ENCODE results near the gene MS4A10. TPM values are rescaled to one million over a fixed set of nuclear protein-coding genes. Genes with fewer than 3 reads are reported as not detected.
A peak's percentile ranks its signal among the peaks of the same experiment; 100 is the strongest.

Gene MS4A10
- total RNA-seq, 2 donors from 2014 or later = not detected

DNA sequence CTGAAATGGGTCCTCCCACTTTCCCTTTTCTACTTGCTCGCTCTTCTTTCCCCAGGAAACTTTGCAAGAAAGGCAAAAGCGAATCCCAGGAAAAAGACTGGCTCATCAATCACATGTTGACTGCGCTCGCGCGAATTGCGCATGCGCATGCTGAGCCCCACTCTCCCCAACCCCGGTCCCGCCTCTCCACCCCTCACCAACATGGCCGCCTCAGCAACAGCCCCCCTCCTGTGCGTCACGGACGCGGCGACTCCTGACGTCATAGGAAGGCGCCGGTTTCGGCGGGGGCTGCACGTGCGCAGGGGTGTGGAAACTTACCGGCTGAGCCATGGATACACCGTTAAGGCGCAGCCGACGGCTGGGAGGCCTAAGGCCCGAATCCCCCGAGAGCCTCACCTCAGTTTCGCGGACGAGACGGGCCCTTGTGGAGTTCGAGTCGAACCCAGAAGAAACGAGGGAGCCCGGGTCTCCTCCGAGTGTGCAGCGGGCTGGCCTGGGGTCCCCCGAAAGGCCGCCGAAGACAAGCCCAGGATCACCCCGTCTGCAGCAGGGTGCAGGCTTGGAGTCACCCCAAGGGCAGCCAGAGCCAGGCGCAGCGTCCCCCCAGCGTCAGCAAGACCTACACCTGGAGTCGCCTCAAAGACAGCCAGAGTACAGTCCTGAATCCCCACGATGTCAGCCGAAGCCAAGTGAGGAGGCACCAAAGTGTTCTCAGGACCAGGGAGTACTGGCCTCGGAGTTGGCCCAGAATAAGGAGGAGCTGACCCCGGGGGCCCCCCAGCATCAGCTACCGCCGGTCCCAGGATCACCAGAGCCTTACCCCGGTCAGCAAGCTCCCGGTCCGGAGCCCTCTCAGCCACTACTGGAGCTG lies 56.9 kb downstream of the MS4A10 start, which contains the start of gene CCDC86:
CCDC86 (plus strand) TSS at position 317 of the 871 bp plus-strand sequence; CDS start at position 329, 12 bp downstream.
- ATAC-seq = peak; percentile 96 to 97
- peak; percentile 97 for DNase-seq
- intact Hi-C loops (cut with DNase I) = no loop called here

DNA sequence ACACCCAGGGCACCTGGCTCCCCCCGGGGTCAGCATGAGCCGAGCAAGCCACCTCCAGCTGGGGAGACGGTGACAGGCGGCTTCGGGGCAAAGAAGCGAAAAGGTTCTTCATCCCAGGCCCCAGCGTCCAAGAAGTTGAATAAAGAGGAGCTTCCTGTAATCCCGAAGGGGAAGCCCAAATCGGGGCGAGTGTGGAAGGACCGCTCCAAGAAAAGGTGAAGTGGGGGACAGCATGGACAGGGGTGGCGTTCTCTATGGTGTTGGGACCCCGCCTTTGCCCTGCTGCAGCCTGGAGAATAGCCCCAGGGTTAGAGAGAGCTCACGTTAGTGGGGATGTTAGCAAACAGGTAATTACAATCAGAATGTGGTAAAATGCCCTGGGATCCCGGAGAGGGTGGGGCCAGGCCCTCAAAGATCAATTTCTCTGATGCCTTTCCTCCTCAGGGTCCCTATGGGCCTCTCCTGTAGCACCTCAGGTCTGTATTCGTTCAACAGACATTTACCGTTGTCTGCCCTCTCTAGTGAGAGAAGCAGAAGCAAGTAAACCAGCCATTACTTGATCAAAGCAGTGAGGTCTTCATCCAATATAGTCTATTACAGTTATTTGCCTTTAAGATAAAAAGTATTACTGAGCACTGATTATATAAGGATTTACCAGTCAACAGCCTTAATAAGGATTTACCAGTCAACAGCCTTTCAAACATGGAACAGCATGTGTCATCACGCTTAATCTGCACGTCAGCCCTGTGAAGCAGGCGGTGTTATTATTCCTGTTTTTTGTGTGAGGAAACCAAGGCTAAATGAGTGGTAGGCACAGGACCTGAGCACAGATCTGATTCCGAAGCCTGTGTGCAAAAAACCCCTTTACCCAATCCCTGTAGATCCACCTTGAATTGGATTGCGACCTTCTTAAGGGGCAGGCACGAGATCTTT lies 57.8 kb downstream of the MS4A10 start:
- intact Hi-C loops (cut with DNase I) = no loop called here
- ATAC-seq (no peak), DNase-seq (no peak)

DNA sequence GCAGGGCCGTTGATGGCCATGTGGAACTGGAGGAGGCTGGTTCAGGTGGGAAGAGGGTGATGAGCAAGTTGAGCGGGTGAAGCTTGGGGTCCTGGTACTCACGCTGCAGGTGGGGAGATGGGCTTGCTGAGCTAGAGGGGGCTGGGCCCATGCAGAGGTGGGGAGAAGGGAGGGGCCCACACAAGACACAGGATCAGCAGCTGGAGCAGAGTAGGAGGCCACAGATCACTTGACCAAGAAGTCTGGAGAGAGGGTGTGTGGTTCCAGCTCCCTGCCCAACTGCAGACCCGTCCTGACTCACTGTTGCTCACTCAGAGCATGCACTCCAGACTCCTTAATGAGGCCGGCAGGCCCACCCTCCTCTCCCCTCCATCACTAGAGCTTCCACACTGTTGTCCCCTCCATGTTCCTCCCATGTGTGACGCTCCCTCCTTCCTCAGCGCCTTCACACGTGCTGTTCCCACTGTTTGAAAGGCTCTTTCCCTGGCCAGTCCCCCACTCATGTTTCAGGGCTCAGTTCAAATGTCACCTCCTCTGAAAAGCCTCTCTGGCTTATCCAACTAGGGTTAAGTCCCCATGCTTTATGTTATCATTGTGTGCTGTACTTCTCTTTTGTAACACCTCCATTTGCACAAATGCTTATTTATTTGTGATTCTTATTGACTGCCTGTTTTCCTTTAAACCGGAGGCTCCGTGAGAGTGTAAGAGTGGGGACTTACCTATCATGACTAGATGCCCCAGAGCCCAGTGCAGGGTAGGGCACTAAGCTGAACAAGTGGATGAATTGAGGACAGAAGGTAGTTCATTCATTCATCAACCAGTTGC lies 59.1 kb downstream of the MS4A10 start:
- intact Hi-C loops (cut with DNase I) = no loop called here
- DNase-seq (no peak), ATAC-seq (no peak)

DNA sequence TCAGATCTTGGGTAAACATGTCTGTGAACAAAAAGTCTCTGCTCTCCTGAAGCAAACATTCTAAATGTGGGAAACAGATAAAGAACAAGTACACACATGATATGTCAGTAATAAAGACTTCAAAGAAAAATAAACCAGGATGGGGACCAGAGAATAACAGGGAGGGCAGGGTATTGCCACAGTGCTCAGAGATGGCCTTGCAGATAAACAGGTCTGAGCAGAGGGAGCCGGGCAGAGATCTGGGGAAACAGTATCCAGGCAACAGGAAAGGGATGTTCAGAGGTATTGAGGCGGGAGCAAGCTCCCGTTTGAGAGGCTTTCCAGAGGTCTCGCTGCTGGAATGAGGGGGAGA lies 59.7 kb downstream of the MS4A10 start:
- DNase-seq = no peak
- intact Hi-C loops (cut with DNase I) = no loop called here
- no peak for ATAC-seq

DNA sequence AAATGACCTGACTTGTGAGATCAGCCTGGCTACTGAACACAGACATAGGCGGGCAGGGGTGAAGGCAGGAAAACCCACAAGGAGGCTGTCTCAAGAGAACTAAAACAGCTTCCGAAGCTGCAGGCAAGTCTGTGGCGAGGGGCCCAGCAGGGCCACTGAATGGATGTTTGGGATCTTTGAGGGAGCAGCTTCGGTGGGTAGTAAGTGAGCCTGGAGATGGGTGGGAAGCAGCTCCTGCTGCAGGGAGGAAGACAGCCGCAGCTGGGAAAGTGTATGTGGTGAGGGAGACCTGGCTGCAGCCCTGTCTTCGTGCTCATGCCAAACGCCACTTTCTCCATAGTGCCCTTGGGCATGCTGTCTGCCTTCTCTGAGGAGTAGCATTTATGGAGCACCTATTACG lies 60.2 kb downstream of the MS4A10 start:
- DNase-seq (no peak), ATAC-seq (no peak)
- intact Hi-C loops (cut with DNase I) = no loop called here

DNA sequence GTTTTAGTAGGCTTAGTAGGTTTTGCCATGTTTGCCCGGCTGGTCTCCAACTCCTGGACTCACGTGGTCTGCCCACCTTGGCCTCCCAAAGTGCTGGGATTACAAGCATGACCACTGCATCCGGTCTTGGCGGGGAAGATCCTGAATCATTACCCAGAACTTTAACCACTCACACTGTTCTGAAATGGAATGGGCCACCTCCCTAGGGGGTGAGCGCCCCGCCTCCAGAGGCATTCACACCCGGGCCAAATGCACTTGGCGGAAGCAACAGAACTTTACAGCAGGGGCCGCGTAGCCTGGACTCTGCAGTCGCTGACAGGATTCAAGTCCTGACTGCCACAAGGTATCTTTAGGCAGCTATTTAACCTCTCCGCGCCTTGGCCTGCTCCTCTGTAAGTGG lies 62.1 kb downstream of the MS4A10 start:
- ATAC-seq (no peak), DNase-seq (no peak)
- intact Hi-C loops (cut with DNase I) = no loop called here

DNA sequence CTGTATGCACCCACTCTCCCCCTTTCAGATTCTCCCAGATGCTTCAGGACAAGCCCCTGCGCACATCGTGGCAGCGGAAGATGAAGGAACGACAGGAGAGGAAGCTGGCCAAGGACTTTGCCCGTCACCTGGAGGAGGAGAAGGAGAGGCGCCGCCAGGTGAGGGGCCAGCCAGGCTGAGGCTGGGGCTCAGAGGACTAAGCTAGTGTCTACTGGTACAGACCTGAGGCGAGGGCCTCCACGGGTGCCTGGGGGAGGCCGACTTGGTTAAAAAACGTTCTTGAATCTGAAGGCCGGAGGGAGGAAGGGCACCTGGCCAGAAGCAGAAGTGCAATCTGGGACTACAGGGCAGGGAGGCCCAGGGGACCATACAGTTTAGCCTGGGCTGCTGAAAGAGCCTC lies 62.8 kb downstream of the MS4A10 start:
- no peak for ATAC-seq
- no peak for DNase-seq
- intact Hi-C loops (cut with DNase I) = no loop called here

DNA sequence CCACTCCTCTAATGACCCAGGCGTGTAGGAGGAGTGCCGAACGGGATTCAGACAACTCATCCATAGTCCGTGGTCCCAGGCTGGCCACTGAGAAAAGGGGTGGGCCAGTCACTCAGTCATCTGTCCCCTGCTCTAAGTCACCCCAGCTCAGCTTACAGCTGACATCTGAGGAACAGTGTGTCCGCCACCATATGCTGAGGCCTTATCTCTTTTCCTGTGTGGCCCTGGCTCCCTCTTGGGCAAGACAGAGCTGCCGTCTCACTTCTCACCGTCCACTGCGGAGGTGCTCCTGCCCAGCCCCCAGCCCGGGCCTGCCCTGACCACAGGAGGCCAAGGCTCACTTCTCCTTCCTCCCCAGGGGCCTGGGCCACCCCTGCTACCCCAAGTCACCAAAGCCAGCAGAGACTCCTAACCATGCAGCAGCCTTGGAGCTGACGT lies 63.6 kb downstream of the MS4A10 start:
- ATAC-seq = no peak
- intact Hi-C loops (cut with DNase I) = no loop called here
- no peak for DNase-seq

DNA sequence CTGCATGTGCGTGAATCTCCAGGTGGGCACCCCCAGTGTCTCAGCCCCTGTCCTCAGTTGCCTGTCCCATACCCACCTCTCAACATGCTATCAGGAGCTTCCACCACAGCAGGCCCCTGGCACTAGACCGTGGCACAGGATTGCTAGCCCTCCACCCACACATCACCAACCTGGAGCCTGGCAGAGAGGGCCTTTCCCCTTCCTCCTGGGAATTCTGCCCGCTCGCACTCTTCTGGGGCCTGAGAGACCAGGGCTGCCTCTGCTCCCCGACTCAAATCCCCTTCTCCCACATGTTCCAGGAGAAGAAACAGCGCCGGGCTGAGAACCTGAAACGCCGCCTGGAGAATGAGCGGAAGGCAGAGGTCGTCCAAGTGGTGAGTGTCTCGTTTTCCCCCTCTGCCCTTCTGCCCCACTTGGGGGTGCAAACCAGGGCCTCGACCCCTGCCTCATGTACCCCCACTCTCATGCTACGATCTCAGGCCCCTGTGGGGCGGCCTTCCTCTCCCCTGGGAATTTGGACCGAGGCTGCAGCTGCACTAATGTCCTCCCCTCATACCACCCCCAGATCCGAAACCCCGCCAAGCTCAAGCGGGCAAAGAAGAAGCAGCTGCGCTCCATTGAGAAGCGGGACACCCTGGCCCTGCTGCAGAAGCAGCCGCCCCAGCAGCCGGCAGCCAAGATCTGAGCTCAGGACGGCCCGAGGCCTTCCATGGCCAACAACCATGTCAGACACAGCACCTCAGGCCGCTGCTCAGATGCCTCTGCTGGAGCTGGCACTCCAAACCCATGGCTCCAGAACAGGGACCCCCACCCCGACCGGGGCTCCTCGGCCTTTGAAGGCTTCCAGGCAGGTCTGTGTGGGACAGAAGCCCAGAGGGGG lies 64.7 kb downstream of the MS4A10 start:
- intact Hi-C loops (cut with DNase I) = no loop called here
- DNase-seq (no peak), ATAC-seq (no peak)

Other genes starting within 250 kb of the MS4A10 start
- gene MS4A8, start 85.7 kb upstream of the MS4A10 start, total RNA-seq = not detected
- not detected for gene MS4A18, start 60.6 kb upstream of the MS4A10 start, total RNA-seq
- not detected for gene MS4A15, start 28.5 kb upstream of the MS4A10 start, total RNA-seq
- 10 to 100 TPM in 1 of 2 donors, 1 to 10 TPM in 1; 8.7 to 19.2 TPM for gene CCDC86, start 56.8 kb downstream of the MS4A10 start, total RNA-seq
- under 1 TPM in 1 of 2 donors, not detected in 1; 0.27 TPM for gene PTGDR2, start 70.6 kb downstream of the MS4A10 start, total RNA-seq
- gene ZP1, start 82.2 kb downstream of the MS4A10 start, total RNA-seq = not detected
- 10 to 100 TPM; 40.3 to 42.3 TPM for gene PRPF19, start 121.3 kb downstream of the MS4A10 start, total RNA-seq
- gene TMEM109, start 128.8 kb downstream of the MS4A10 start, total RNA-seq = 100 to 1,000 TPM in 1 of 2 donors, 10 to 100 TPM in 1; 98.1 to 109 TPM
- gene TMEM132A, start 139.1 kb downstream of the MS4A10 start, total RNA-seq = 1 to 10 TPM; 5.1 to 9.7 TPM
- 10 to 100 TPM; 24.8 to 30.6 TPM for gene SLC15A3, start 166.8 kb downstream of the MS4A10 start, total RNA-seq
- gene CD6, start 186.3 kb downstream of the MS4A10 start, total RNA-seq = 1 to 10 TPM in 1 of 2 donors, under 1 TPM in 1; 0.65 to 1.2 TPM

All from left cardiac atrium (tissue), 4 donors.